Limb (tissue), 2 donors: ENCODE measurements around the gene C21orf58.

Experiments used
- DNase-seq, 2 donors: peaks; one replicate each; pipeline ENCODE4 v3.0.0-alpha.2; 2016; ENCODE audit errors: extremely low spot score in 2 of 2

The C21orf58 gene

GRCh38 chr21:46354046-46354445, 30.4 kb upstream of the C21orf58 start:
- no peak for DNase-seq

- no peak for DNase-seq
Observed at GRCh38 chr21:46352913-46353312, 29.2 kb upstream of the C21orf58 start.

- no peak for DNase-seq
Observed at GRCh38 chr21:46352164-46352515, 28.5 kb upstream of the C21orf58 start.

GRCh38 chr21:46351476-46352163, 27.9 kb upstream of the C21orf58 start:
- DNase-seq = no peak

GRCh38 chr21:46350981-46351380, 27.3 kb upstream of the C21orf58 start:
- DNase-seq = no peak

GRCh38 chr21:46350571-46350970, 26.9 kb upstream of the C21orf58 start:
- DNase-seq = no peak

- no peak for DNase-seq
Observed at GRCh38 chr21:46349134-46349760, 25.6 kb upstream of the C21orf58 start.

GRCh38 chr21:46347791-46348381, 24.2 kb upstream of the C21orf58 start:
- no peak for DNase-seq

GRCh38 chr21:46347203-46347550, 23.5 kb upstream of the C21orf58 start:
- DNase-seq = no peak

GRCh38 chr21:46346296-46347202, 22.9 kb upstream of the C21orf58 start:
- DNase-seq = no peak

- no peak for DNase-seq
Observed at GRCh38 chr21:46345861-46346260, 22.2 kb upstream of the C21orf58 start.

- DNase-seq = no peak
Observed at GRCh38 chr21:46344219-46344915, 20.7 kb upstream of the C21orf58 start.

GRCh38 chr21:46340998-46341397, 17.3 kb upstream of the C21orf58 start:
- DNase-seq = no peak

GRCh38 chr21:46336603-46337002, 12.9 kb upstream of the C21orf58 start:
- no peak for DNase-seq

- DNase-seq = no peak
Observed at GRCh38 chr21:46334351-46335140, 10.9 kb upstream of the C21orf58 start.

- DNase-seq = no peak
Observed at GRCh38 chr21:46329796-46330195, 6.1 kb upstream of the C21orf58 start.

GRCh38 chr21:46328151-46328550, 4.5 kb upstream of the C21orf58 start:
- no peak for DNase-seq

- no peak for DNase-seq
Observed at GRCh38 chr21:46327711-46328110, 4.0 kb upstream of the C21orf58 start.

- no peak for DNase-seq
Observed at GRCh38 chr21:46326110-46326703, 2.5 kb upstream of the C21orf58 start.
